ENCODE measurements around the gene PLSCR1. TPM values are rescaled to one million over a fixed set of nuclear protein-coding genes. Genes with fewer than 3 reads are reported as not detected.

The PLSCR1 gene
- total RNA-seq, 6 experiments from 2014 or later: 10.5 to 18.7 (median 15.5) TPM

- no peaks in the 10 kb centered on the region; the same call in 1 of the 2 replicates for H3K36me3 Mint-ChIP-seq (ENCODE audit: low read depth)
- H3K27ac Mint-ChIP-seq: no peak overlapping the region
- H3K27me3 Mint-ChIP-seq (ENCODE audit: insufficient read depth): peaks cover 6% of the 10 kb centered on the region; the same call in 1 of the 2 replicates
- no peak overlapping the region for H3K4me3 Mint-ChIP-seq
- no peak for TF ChIP-seq CTCF (IDR thresholded peaks at IDR 0.05)
- no peak for DNase-seq
- no peaks in the 10 kb centered on the region for H3K9me3 Mint-ChIP-seq
- H3K4me1 Mint-ChIP-seq (ENCODE audit: low read depth): no peaks in the 10 kb centered on the region
Measured at GRCh38 chr3:146558781-146559180, 14.4 kb upstream of the PLSCR1 start.

DNA sequence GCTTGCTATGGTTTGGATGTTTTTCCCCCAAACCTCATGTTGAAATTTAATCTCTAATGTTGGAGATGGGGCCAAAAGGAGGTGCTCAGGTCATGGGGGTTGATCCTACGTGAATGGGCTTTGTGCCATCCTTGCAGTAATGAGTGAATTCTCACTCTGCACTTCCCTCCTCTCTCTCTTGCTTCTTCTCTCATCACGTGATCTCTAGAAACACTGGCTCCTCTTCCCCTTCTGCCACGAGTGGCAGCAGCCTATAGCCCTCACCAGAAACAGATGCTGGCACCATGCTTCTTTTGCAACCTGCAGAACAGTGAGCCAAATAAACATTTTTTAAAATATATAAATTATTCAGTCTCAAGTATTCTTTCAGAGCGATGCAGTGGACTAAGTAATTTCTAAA, 13.3 kb upstream of the PLSCR1 start:
- Mint-ChIP-seq H3K27ac (no peak overlapping the region), H3K9me3 (no peaks in the 10 kb centered on the region), H3K4me1 (ENCODE audit: low read depth) (no peaks in the 10 kb centered on the region), H3K27me3 (ENCODE audit: insufficient read depth) (peaks cover 5% of the 10 kb centered on the region; the same call in 1 of the 2 replicates), H3K4me3 (no peak overlapping the region), H3K36me3 (ENCODE audit: low read depth) (no peaks in the 10 kb centered on the region; the same call in 1 of the 2 replicates)
- no peak for TF ChIP-seq CTCF (IDR thresholded peaks at IDR 0.05)
- no peak for DNase-seq

- Mint-ChIP-seq H3K36me3 (ENCODE audit: low read depth) (no peaks in the 10 kb centered on the region), H3K27me3 (ENCODE audit: insufficient read depth) (peaks cover 2% of the 10 kb centered on the region), H3K9me3 (no peaks in the 10 kb centered on the region), H3K27ac (no peak overlapping the region), H3K4me3 (no peak overlapping the region), H3K4me1 (ENCODE audit: low read depth) (peaks cover 14% of the 10 kb centered on the region)
- DNase-seq: no peak
- TF ChIP-seq CTCF (IDR thresholded peaks at IDR 0.05): no peak
Measured at GRCh38 chr3:146555311-146555710, 10.9 kb upstream of the PLSCR1 start.

DNA sequence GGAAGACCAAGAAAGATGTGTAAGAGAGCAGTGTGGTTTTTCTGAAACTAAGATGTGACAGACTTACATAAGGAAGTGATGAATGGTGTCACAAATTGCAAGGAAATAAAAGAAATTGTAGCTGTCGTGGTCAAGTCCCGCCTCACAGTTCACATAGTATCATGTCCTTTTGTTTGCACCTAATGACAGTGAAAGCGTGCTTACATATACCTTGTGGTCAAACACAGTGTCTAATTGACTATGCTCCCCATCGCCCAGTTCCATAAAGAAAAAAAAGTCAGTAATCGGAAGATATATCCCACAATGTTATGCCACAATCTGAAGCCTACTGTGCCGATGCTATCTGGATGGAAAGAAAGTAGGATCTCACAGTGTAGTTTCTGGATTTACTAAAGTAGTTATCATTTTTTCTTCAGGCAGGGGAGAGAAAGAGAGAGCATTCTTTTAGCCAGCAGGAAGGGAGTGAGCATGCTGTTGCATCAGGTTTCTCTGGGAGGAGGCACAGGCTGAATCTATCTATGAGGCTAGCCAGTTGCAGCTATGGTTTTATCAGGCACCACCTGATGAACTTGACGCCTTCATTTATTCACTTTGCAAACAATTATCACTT, 9.8 kb upstream of the PLSCR1 start:
- Mint-ChIP-seq H3K27ac (no peak overlapping the region), H3K36me3 (ENCODE audit: low read depth) (no peaks in the 10 kb centered on the region), H3K9me3 (no peaks in the 10 kb centered on the region), H3K4me1 (ENCODE audit: low read depth) (peaks cover 23% of the 10 kb centered on the region), H3K27me3 (ENCODE audit: insufficient read depth) (peaks cover 3% of the 10 kb centered on the region), H3K4me3 (no peak overlapping the region)
- no peak for DNase-seq
- no peak for TF ChIP-seq CTCF (IDR thresholded peaks at IDR 0.05)

DNA sequence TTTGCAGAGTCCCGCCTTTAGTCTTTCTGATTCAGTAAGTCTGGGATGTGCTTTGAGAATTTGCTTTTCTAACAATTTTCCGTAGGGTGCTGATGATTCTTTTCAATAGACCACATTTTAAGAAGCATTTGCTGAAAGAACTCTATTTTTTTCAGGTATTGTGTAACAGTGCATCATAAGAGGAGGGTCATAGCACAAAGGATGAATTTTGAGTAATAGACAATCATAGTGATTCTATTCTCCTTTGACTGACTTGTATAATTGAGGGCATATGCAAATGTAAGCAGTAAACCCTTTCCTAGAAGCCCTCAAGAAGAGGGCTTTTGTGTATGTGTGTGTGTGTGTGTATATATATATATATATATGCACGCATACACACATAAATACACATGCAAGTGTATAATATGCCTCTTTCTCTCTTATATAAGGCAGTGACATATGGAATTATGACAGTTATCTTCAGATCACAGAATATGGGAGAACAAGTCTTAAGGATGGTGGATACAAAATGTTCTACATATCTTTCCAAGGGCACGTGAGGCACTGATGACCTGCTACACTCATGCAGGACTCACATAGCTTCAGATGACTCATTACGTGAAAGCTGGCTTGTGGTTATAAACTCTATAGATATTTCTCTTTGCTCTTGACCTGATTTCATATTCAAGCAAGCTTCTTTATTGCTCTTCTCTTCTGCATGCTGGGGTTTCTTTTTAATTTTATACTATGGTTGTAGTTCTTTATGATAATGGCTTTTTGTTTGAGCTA, 6.5 kb upstream of the PLSCR1 start:
- Mint-ChIP-seq H3K27me3 (ENCODE audit: insufficient read depth) (peaks cover 1% of the 10 kb centered on the region), H3K9me3 (no peaks in the 10 kb centered on the region), H3K4me3 (no peak overlapping the region), H3K27ac (peak overlapping the region; percentile 22), H3K36me3 (ENCODE audit: low read depth) (no peaks in the 10 kb centered on the region), H3K4me1 (ENCODE audit: low read depth) (peaks cover 36% of the 10 kb centered on the region)
- TF ChIP-seq CTCF (IDR thresholded peaks at IDR 0.05): no peak
- DNase-seq: peak; percentile 82
